GM18508 (cell line): Measurements from ENCODE around the gene STOML1.

Experiments used
- ATAC-seq: cut with Tn5 transposase; IDR thresholded peaks from one replicate; pipeline ENCODE4 v1.9.1; 2021; ENCODE audit warnings: moderate number of reproducible peaks; ENCODE audit not compliant: insufficient read depth, unreplicated experiment

Gene STOML1

GRCh38 chr15:73936181-73936580 lies 55.9 kb downstream of the STOML1 start:
- ATAC-seq = no peak

GRCh38 chr15:73935547-73935946 lies 56.5 kb downstream of the STOML1 start:
- no peak for ATAC-seq

GRCh38 chr15:73934281-73934680 lies 57.8 kb downstream of the STOML1 start:
- ATAC-seq = no peak

- no peak for ATAC-seq
These were observed 59.5 kb downstream of the STOML1 start for GRCh38 chr15:73932381-73933191.

- no peak for ATAC-seq
These were observed 60.7 kb downstream of the STOML1 start for GRCh38 chr15:73931441-73931840.

- no peak for ATAC-seq
These were observed 61.3 kb downstream of the STOML1 start for GRCh38 chr15:73930790-73931281.

GRCh38 chr15:73930371-73930770 lies 61.7 kb downstream of the STOML1 start:
- no peak for ATAC-seq

- no peak for ATAC-seq
These were observed 63.0 kb downstream of the STOML1 start for GRCh38 chr15:73928971-73929627.
